NCI-H2029 (cell line): ENCODE results near the gene HOXA4.

Experiments used
- DNase-seq: peaks from one replicate; lab custom pipeline; 2025; lab: John Stamatoyannopoulos, UW

HOXA4 gene

GRCh38 chr7:27116031-27116961 is 14.3 kb downstream of the HOXA4 start:
- no peak for DNase-seq

- no peak for DNase-seq
Observed at GRCh38 chr7:27115221-27116026, 15.1 kb downstream of the HOXA4 start.

DNA sequence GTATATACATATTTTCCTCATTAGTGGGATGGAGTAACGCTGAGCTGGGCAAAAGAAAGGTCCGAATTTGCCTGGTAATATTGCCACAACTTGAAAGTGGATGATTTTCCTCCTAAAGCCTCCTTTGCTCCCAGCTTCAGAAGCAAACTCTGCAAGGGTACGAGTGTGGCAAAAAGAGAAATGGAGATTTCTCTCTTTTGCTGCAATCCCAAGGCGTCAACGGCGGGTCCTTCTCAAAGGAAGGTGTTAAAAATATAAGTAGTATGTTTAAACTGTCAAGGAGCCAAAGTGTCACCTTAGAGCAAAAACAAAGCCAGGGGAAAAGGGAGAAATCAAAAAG is 15.7 kb downstream of the HOXA4 start:
- DNase-seq: no peak

DNA sequence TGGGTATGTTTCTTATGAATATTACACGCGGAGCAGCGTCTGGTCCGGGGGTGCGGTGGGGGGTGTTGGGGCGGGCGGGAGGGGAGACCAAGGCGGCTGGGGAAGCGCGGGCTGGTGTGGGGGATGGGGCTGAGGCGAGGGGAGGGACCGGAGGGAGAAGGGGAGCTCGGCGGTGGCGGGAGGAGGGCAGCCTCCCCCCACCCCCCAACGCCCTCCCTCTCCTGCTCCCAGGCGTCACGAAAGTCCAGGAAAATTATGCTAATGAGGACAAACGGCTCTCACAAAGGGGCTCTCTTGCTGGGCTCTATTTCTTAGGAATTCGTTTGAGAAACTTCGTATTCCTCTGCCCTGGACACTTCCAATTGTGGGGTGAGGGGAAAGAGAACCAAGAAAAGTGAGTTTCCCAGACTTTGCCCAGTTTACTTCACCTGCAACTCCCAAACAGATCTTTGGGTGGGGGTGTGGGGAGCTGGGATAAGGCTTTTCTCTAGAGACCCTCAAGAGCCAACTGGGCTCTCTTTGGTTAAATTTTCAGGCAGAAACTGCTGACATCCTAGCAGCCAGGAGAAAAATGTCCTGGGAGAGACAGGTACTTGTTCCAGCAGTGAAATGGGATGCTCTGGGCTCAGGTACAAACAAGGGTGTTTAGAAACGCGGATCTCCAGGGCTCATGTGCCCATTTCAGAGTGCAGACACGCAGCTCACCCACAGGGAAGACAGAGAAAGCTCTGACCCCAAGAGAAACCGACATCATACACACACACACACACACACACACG is 16.4 kb downstream of the HOXA4 start:
- no peak for DNase-seq

GRCh38 chr7:27112955-27113949 is 17.3 kb downstream of the HOXA4 start:
- no peak for DNase-seq

GRCh38 chr7:27112361-27112760 is 18.2 kb downstream of the HOXA4 start:
- no peak for DNase-seq

DNA sequence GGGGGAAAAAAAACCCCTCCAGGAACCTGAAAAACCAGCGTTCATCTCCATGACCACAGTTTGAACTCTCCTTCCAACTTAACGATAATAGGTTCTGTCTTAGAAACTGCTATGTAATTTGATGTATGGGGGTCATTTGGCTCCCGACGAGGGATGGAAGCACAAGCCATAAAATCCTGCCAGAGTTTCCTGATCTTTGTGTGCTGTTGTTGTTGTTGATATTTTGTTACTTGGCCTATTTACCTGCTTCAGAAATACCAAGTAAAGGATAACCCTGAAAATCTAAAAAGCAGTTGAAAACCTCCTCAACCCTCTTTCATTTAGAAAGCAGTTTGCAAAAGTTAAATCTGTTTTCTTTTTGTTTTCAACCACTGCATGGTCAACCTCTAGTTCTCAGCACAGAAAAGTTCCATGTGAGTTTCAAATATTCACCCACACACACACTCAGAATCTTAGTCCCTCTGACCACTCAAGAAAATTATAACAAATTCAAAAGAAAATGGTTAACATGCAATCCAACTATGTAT is 18.7 kb downstream of the HOXA4 start:
- DNase-seq: no peak

DNA sequence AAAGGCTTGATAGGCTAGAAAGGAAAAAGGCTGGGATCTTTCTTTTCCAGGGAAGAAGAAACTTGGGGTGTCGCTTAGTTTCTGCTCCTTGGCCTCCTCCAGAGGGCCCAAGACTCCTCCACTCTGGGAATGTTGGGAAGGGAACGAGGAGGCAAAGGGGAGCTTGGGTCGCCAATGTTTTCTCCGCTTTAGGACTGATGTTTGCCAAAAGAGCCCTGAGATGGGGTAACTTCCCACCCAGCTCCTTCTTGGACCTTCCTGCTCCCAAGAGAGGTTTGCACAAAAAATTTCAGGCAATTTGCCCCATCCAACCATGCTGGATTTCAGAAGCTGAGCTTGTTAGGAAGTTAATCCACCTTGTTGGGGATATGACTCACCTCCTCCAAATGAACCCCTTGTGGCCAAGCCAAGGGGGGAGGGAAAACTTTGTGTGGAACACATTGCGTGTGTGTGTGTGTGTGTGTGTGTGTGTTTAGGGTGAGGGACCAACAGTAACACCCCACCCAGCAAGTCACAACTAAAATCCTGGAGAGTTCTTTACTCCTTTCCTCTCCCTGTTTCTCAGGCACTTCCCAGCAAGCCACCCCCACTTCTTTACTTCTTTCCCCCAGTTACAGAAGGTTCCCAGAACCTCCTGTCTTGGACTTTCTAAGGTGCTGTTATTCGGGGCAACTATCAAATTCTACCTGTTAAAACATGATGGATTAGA is 19.4 kb downstream of the HOXA4 start:
- no peak for DNase-seq

DNA sequence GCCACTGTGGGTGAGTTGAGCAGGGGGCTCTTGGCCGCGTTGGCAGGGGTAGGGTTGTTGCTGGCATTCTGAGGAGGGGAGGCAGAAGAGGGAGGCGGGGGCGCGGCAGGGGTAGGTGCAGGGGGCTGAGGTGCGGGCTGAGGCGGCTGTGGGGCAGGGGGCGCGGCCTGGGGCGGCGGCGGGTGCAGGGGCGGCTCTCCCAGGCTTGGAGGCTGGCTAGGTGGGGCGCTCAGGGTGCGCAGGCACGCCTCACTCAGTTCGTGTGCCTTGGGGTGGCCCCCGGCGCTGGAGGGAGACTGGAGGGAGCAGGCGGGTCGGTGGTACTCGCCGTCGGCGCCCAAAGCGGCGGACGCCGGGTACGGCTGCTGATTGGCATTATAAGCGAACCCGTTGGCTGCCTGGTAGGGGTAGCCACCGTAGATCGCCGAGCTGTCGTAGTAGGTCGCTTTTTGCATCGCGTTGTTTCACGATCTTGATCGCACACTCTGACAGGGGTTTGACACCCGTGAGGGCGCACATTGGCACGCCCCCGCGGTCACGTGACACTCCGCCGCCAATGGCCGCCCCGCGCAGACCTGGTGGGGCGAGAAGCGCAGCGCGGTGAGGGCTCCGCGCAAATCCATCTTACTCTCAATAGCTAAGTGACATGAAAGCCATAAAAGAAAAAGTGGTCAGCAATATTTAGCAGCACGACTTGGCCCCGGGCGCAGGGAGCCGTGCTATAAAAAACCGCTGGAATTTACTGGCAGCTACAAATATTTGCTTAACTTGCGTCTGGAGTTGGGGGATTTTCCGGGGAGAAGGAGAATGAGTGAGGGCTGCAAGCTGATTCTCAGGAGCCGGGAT is 20.1 kb downstream of the HOXA4 start:
- DNase-seq: no peak

DNA sequence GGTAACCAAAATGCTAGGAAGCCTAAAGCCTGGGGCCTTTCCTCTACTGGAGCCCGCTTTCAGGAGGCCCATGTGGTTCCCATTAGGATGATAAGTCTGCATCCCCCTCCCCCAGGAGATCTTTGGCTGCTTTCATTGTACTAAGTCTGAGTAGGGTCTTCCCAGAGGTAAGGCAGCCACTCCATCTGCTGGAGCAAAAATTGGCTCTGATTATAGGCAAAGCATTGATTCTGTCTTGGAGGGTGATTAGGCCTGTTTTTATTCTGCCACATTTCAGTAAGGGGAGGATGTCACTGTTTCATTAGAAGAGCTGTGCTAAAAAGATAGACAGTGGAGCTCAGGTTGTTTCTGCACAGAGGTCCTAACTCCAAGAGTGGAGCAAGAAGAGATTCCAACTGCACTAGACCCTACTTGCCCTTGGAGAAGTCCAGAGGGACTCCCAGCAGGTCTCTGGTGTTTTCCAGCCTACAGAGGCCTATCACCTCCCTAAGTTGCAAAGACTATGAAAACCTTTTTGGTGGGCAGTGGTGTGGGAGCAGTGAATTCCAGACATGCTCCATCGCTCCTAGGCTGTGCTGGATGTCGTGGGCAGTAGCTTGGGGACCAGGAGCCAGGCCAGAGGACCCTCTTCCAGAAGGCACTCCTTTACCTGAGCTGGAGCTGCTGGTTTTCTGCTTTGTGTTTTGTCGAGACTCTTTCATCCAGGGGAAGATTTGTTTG is 20.9 kb downstream of the HOXA4 start:
- no peak for DNase-seq

- DNase-seq: no peak
Observed at GRCh38 chr7:27108390-27109127, 22.0 kb downstream of the HOXA4 start.

- DNase-seq: no peak
Observed at GRCh38 chr7:27107391-27108381, 22.9 kb downstream of the HOXA4 start.

DNA sequence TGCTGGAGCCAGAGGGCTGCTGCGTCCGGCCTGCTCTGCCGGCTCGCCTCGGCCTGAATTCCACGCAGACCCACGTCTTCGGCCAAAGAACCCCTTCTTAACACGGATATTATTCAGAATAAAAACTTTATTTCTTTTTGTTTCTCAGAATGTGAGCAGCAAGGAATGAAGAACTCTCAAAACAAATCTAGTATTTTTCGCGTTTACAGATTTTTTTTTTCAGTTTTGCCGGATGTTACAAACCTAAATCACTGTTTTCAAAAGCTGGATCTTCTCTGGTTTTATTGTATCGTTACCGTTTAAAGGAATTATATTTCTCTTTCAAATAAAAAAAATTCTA is 23.7 kb downstream of the HOXA4 start:
- DNase-seq: no peak

GRCh38 chr7:27106181-27106900 is 24.2 kb downstream of the HOXA4 start:
- no peak for DNase-seq

DNA sequence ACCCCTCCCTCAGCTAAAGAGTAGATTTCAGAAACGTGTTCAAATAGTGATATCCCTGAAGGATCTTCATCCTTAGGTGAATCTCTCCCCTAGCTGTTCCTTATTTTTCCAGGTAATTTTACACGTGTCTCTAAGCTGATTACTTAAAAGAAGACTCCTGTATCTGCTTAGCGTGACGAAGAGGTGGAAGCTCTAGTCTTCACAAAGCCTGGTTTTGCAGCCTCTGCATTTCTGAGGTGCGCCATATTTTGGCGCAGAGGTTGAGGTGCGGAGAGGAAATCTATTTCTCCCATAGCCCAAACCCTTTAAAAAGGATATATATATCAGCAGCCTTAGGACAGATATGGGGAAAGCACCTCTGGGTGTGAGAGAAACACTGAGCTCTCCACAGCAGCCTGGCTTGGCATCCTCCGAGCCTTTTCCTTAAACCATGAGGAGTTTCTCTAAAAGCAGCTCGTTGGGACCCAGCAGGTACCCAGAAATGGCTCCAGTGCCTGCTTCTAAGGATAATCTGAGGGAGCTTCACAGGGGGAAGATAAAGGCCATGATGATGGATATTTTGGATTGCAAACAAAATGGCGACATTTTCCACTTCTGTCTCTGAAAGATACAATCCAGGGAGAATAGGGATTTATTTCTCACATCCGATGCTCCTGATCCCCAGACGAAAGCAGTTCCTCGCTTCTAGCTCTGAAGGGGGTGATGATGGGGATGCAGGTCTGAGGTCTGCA is 25.1 kb downstream of the HOXA4 start:
- DNase-seq: no peak
